GM12892 (cell line): ENCODE data around the gene PLEKHG3.

Experiments used
- POLR2A ChIP-seq: IDR thresholded peaks from 2 replicates; pipeline ENCODE4 v1.6.1; 2011; ENCODE audit warnings: low read depth, low read length, control low read depth
- POLR2AphosphoS5 ChIP-seq: IDR thresholded peaks from 2 replicates; pipeline ENCODE4 v1.6.1; 2011; ENCODE audit warnings: low read depth, low read length, control low read depth
- TAF1 ChIP-seq: IDR thresholded peaks from 2 replicates; pipeline ENCODE4 v1.6.1; 2011; ENCODE audit warnings: low read depth, mild to moderate bottlenecking, control low read depth, low read length, borderline replicate concordance

GRCh38 chr14:64700290-64700689, 3.9 kb upstream of the PLEKHG3 start:
- TF ChIP-seq POLR2AphosphoS5 (no peak), TAF1 (no peak), POLR2A (no peak)
